Measurements from ENCODE around the gene CFAP410.

DNA sequence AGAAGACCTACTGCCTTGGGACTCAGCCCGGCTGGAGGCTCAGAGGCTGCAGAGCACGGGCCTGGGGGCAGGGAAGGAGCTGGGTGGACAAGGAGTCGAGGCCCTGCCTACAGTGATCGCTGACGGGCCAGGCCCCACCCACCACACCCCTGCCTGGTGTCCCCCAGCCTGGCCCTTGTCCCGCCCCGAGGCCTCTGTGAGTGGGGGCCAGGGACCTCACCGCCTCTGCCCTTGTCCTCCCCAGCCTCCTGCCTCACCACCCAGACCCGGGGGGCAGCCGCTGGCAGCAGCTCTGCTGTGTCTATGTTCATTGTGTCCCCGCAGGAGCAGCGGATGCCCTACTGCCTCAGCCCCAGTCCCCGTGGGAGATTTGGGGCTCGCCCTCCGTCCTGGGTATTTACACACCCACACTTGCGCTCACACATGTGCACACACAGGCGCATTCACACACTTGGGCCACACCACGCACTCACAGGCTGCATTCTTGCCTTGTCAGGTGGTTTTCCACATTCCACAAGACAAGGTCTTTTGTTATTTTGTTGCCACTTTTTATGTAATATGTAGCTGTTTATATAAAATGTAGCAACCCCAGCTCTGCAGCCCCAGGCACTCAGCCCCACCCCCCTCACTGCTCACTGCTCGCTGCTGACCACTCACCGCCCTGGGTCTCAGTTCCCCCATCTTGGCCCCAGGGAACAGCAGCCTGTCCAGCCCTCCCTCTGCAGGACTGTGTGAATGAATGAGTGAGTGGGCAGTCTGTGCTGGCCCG is 32.1 kb downstream of the CFAP410 start:
- TF ChIP-seq, protein P1, sequence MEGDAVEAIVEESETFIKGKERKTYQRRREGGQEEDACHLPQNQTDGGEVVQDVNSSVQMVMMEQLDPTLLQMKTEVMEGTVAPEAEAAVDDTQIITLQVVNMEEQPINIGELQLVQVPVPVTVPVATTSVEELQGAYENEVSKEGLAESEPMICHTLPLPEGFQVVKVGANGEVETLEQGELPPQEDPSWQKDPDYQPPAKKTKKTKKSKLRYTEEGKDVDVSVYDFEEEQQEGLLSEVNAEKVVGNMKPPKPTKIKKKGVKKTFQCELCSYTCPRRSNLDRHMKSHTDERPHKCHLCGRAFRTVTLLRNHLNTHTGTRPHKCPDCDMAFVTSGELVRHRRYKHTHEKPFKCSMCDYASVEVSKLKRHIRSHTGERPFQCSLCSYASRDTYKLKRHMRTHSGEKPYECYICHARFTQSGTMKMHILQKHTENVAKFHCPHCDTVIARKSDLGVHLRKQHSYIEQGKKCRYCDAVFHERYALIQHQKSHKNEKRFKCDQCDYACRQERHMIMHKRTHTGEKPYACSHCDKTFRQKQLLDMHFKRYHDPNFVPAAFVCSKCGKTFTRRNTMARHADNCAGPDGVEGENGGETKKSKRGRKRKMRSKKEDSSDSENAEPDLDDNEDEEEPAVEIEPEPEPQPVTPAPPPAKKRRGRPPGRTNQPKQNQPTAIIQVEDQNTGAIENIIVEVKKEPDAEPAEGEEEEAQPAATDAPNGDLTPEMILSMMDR (conservative IDR thresholded peaks at IDR 0.05 in 1 of 2, IDR thresholded peaks at IDR 0.05 in 1 of 2; ENCODE audit: extremely low read depth in 1 of 2, insufficient read depth in 1 of 2, low read depth in 1 of 2, low read length in 2 of 2), result no peak
- TF ChIP-seq EZH2 (IDR thresholded peaks at IDR 0.05; ENCODE audit: borderline replicate concordance, low read length), result no peak
